ENCODE measurements around the gene YWHAH. TPM values are rescaled to one million over a fixed set of nuclear protein-coding genes. Genes with fewer than 3 reads are reported as not detected.

YWHAH gene
- total RNA-seq, 1 experiment from 2014 or later: 64.2 TPM

DNA sequence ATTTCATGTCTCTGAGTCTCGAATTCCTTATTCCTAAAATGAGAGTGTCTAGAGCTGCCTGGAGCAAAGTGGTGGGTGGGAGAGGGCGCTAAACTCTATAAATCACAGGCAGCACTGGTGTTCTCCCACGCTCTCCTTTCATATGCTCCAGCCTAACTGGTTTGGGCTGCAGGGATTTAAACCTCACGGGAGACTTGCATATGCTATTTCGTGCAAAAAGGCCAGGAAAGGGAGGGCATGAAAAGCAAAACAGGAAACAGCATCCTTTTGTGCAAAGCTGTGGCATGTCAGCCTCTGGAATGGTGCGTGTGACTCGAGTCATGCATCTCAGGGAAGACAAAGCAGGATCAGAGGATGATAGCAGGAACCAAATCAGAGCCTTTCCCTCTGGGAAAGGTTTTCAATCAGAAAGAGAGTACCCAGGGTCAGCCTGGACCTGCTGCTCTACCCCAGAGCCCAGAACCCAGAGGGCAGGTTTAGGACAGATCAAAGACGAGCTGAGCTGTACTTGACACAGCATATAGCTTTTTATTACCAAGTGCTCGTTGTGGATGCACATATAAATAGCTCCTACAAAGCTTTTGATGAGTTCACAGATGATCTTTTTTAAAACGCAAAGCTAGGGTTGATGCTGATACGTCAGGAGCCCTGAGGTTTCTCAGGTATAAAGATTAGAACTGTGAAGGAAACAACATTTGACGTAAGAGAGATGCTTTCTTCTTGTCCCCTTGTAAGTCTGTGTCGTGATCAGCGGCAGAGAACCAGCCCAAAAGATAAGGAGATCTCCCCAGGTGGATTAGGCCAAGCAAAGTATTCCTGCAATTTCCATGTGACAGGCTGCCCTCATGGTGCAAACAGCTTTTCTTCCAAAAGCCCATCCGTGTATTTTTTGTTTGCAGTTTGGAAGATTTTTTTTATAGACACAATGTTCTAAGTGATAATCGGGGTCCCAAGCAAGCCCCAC lies 46.2 kb upstream of the YWHAH start:
- Mint-ChIP-seq H3K27ac (ENCODE audit: low read depth, unreplicated experiment) (no peak overlapping the region), H3K36me3 (ENCODE audit: insufficient read depth, unreplicated experiment) (peaks cover 26% of the 10 kb centered on the region), H3K9me3 (ENCODE audit: unreplicated experiment) (no peaks in the 10 kb centered on the region), H3K4me1 (ENCODE audit: insufficient read depth, unreplicated experiment) (no peaks in the 10 kb centered on the region), H3K4me3 (ENCODE audit: unreplicated experiment) (no peak overlapping the region), H3K27me3 (ENCODE audit: insufficient read depth, unreplicated experiment) (no peaks in the 10 kb centered on the region)
- no TSS peak for BruUV-seq (replicated peaks)
- CTCF ChIA-PET: interaction anchor here (0.6 kb wide), 3 partner anchors 12 to 182 kb away, joined by 3 to 4 read pairs (median 3); no protein-coding TSS in a partner anchor
- intact Hi-C loops (cut with micrococcal nuclease): no loop called here
- DNase-seq (ENCODE audit: unreplicated experiment): no peak
- POLR2A ChIA-PET: interaction anchor here (0.7 kb wide), 1 partner anchor 47 kb away, joined by 3 read pairs; no protein-coding TSS in a partner anchor
- TF ChIP-seq, protein P1, sequence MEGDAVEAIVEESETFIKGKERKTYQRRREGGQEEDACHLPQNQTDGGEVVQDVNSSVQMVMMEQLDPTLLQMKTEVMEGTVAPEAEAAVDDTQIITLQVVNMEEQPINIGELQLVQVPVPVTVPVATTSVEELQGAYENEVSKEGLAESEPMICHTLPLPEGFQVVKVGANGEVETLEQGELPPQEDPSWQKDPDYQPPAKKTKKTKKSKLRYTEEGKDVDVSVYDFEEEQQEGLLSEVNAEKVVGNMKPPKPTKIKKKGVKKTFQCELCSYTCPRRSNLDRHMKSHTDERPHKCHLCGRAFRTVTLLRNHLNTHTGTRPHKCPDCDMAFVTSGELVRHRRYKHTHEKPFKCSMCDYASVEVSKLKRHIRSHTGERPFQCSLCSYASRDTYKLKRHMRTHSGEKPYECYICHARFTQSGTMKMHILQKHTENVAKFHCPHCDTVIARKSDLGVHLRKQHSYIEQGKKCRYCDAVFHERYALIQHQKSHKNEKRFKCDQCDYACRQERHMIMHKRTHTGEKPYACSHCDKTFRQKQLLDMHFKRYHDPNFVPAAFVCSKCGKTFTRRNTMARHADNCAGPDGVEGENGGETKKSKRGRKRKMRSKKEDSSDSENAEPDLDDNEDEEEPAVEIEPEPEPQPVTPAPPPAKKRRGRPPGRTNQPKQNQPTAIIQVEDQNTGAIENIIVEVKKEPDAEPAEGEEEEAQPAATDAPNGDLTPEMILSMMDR (IDR thresholded peaks at IDR 0.05; ENCODE audit: unreplicated experiment): no peak

DNA sequence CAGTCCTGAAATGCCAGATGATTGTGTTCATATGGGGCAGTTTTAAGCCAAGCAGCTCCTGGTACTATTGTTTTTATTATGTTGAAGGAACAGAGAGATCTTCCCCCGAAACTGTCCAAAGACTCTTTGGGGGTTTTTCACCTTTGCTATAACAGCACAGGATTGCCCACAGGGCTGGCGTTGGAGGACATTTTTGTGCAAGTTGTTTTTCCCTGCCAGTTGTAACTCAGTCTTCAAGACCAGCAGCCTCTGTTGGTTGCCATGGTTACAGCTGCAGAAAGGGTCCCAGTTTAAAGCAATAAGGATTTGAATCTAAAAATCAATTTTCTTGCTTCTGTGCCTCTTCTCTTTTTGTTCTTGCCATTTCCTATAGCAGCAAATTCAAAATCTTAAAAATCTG lies 45.4 kb upstream of the YWHAH start:
- ChIA-PET POLR2A (no interaction called here), CTCF (interaction anchor here (0.6 kb wide), 1 partner anchor 51 kb away, joined by 3 read pairs; no protein-coding TSS in a partner anchor)
- H3K4me1 Mint-ChIP-seq (ENCODE audit: insufficient read depth, unreplicated experiment): no peaks in the 10 kb centered on the region
- H3K36me3 Mint-ChIP-seq (ENCODE audit: insufficient read depth, unreplicated experiment): peaks cover 26% of the 10 kb centered on the region
- intact Hi-C loops (cut with micrococcal nuclease): no loop called here
- no peak overlapping the region for H3K4me3 Mint-ChIP-seq (ENCODE audit: unreplicated experiment)
- no peaks in the 10 kb centered on the region for H3K27me3 Mint-ChIP-seq (ENCODE audit: insufficient read depth, unreplicated experiment)
- H3K27ac Mint-ChIP-seq (ENCODE audit: low read depth, unreplicated experiment): no peak overlapping the region
- DNase-seq (ENCODE audit: unreplicated experiment): no peak
- H3K9me3 Mint-ChIP-seq (ENCODE audit: unreplicated experiment): no peaks in the 10 kb centered on the region
- BruUV-seq (replicated peaks): no TSS peak
- TF ChIP-seq, protein P1 (IDR thresholded peaks at IDR 0.05; ENCODE audit: unreplicated experiment): no peak

DNA sequence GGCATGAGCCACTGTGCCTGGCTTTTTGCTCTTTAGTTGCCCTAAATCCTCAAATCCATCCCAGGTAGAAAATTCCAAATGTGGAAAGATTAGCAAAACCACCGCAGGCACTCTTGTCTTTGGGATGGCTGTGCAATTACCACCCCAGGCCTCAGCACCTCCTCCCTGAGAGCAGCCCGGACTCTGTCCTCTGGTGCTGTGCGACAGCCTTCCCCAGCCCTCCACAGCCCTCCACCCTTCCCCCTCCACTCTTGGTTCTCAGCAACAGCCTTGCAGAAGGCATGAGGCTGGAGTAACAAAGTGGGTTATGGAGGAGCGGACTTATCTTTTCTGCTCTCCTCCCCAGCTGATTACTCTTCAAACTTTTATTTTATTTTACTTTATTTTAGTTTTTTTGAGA lies 44.7 kb upstream of the YWHAH start:
- Mint-ChIP-seq H3K4me1 (ENCODE audit: insufficient read depth, unreplicated experiment) (no peaks in the 10 kb centered on the region), H3K36me3 (ENCODE audit: insufficient read depth, unreplicated experiment) (peaks cover 23% of the 10 kb centered on the region), H3K9me3 (ENCODE audit: unreplicated experiment) (no peaks in the 10 kb centered on the region), H3K27me3 (ENCODE audit: insufficient read depth, unreplicated experiment) (no peaks in the 10 kb centered on the region), H3K4me3 (ENCODE audit: unreplicated experiment) (no peak overlapping the region), H3K27ac (ENCODE audit: low read depth, unreplicated experiment) (no peak overlapping the region)
- ChIA-PET CTCF (no interaction called here), POLR2A (interaction anchor here (0.7 kb wide), 1 partner anchor 241 kb away, joined by 3 read pairs; no protein-coding TSS in a partner anchor)
- intact Hi-C loops (cut with micrococcal nuclease): no loop called here
- no TSS peak for BruUV-seq (replicated peaks)
- DNase-seq (ENCODE audit: unreplicated experiment): no peak
- TF ChIP-seq, protein P1 (IDR thresholded peaks at IDR 0.05; ENCODE audit: unreplicated experiment): no peak

DNA sequence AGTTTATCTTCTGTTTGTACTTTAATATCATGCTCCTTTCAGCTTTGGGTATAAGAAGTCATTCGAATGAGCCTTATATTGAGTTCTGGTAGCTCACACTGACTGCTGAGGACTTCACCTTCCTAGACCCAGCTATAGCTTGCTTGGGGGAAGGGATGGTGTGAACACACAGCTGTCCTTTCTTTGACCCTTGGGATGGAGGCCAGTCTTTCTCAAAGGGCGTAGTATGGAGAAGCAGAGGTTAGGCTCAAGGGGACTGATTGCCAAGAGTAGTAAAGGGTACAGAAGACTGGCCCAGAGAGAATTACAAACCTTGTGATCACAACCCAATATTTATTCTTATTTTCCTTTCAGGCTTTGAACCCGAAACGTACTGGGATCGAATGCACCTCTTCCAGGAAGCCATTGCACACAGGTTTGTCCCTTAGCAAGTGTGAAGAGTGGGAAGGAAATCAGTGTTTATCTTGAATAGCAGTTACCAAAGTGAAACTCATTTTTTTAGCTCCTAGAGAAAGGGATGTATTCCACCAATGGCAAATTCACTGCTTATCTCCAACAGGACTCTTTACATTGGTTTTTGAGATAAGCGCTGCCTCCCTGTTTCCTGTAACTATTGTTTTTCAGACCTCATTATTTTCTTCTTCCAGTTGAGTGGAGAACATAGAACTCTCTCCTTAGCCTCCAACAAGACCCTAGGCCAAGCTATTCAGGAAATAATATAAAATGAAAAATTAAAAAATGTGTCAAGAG lies 42.8 kb upstream of the YWHAH start:
- Mint-ChIP-seq H3K27me3 (ENCODE audit: insufficient read depth, unreplicated experiment) (no peaks in the 10 kb centered on the region), H3K36me3 (ENCODE audit: insufficient read depth, unreplicated experiment) (peaks cover 22% of the 10 kb centered on the region), H3K27ac (ENCODE audit: low read depth, unreplicated experiment) (no peak overlapping the region), H3K9me3 (ENCODE audit: unreplicated experiment) (no peaks in the 10 kb centered on the region), H3K4me1 (ENCODE audit: insufficient read depth, unreplicated experiment) (no peaks in the 10 kb centered on the region), H3K4me3 (ENCODE audit: unreplicated experiment) (no peak overlapping the region)
- intact Hi-C loops (cut with micrococcal nuclease): no loop called here
- DNase-seq (ENCODE audit: unreplicated experiment): no peak
- POLR2A ChIA-PET: no interaction called here
- TF ChIP-seq, protein P1 (IDR thresholded peaks at IDR 0.05; ENCODE audit: unreplicated experiment): no peak
- CTCF ChIA-PET: interaction anchor here (0.6 to 1.5 kb wide), 6 partner anchors 31 to 570 kb away, joined by 3 to 4 read pairs (median 3); no protein-coding TSS in a partner anchor
- no TSS peak for BruUV-seq (replicated peaks)

Data from MCF 10A (cell line).